Left renal pelvis (tissue), 4 donors: ENCODE data around the gene UROC1. TPM values are rescaled to one million over a fixed set of nuclear protein-coding genes. Genes with fewer than 3 reads are reported as not detected.

Experiments
- DNase-seq, 4 donors: peaks; one replicate each; pipeline ENCODE4 v3.0.0-alpha.2; 2013; ENCODE audit warnings: low read depth in 4 of 4, low spot score in 3 of 4
- polyA plus RNA-seq, 4 donors: library from polyadenylated mRNA; unstranded; fragments of 120-200 nt; gene quantifications; one replicate each; pipeline ENCODE4 v1.2.1, GENCODE V29; 2013; ENCODE audit not compliant: insufficient read length in 4 of 4

Gene UROC1
- polyA plus RNA-seq, 4 donors, result 0.13 to 0.22 (median 0.21) TPM; not detected in 1

GRCh38 chr3:126499401-126499800 is 18.2 kb downstream of the UROC1 start:
- no peak for DNase-seq

- no peak for DNase-seq
These were observed 18.6 kb downstream of the UROC1 start for GRCh38 chr3:126498929-126499328.

GRCh38 chr3:126498461-126498860 is 19.1 kb downstream of the UROC1 start:
- DNase-seq, result no peak

GRCh38 chr3:126497956-126498355 is 19.6 kb downstream of the UROC1 start:
- no peak for DNase-seq

- DNase-seq, result no peak
These were observed 20.4 kb downstream of the UROC1 start for GRCh38 chr3:126496894-126497850.

GRCh38 chr3:126495786-126496185 is 21.8 kb downstream of the UROC1 start:
- no peak for DNase-seq

- no peak for DNase-seq
These were observed 22.7 kb downstream of the UROC1 start for GRCh38 chr3:126494970-126495230.

GRCh38 chr3:126494204-126494969 is 23.2 kb downstream of the UROC1 start:
- DNase-seq, result no peak

- no peak for DNase-seq
These were observed 23.8 kb downstream of the UROC1 start for GRCh38 chr3:126493739-126494138.

GRCh38 chr3:126493051-126493450 is 24.5 kb downstream of the UROC1 start:
- no peak for DNase-seq

GRCh38 chr3:126491221-126492013 is 26.2 kb downstream of the UROC1 start:
- DNase-seq, result no peak

GRCh38 chr3:126490619-126491018 is 27.0 kb downstream of the UROC1 start:
- no peak for DNase-seq

GRCh38 chr3:126488886-126489569 is 28.5 kb downstream of the UROC1 start:
- DNase-seq, result no peak

GRCh38 chr3:126488185-126488584 is 29.4 kb downstream of the UROC1 start:
- DNase-seq, result no peak

- DNase-seq, result no peak
These were observed 30.3 kb downstream of the UROC1 start for GRCh38 chr3:126487151-126487771.

- DNase-seq, result no peak
These were observed 31.2 kb downstream of the UROC1 start for GRCh38 chr3:126486360-126486847.

GRCh38 chr3:126485956-126486355 is 31.6 kb downstream of the UROC1 start:
- DNase-seq, result no peak

GRCh38 chr3:126485176-126485897 is 32.2 kb downstream of the UROC1 start:
- DNase-seq, result no peak

- no peak for DNase-seq
These were observed 32.9 kb downstream of the UROC1 start for GRCh38 chr3:126484662-126485061.
